GM12878 (cell line): ENCODE results near the gene UBL4A.

ENCODE experiments used
- BCL3 ChIP-seq: IDR thresholded peaks from 2 replicates; pipeline ENCODE4 v1.6.1; 2011; ENCODE audit warnings: borderline replicate concordance, low read depth, mild to moderate bottlenecking, moderate library complexity, low read length; ENCODE audit not compliant: insufficient read depth, poor library complexity, severe bottlenecking
- NR2C2 ChIP-seq: IDR thresholded peaks from 2 replicates; pipeline ENCODE4 v1.6.1; 2011; ENCODE audit warnings: borderline replicate concordance, low read depth; ENCODE audit not compliant: control insufficient read depth, insufficient read length
- POLR2A ChIP-seq: IDR thresholded peaks from 2 replicates; pipeline ENCODE4 v1.6.1; 2011; ENCODE audit warnings: low read depth, mild to moderate bottlenecking, low read length
- RAD21 ChIP-seq: IDR thresholded peaks from 2 replicates; pipeline ENCODE4 v1.6.1; 2011; ENCODE audit warnings: mild to moderate bottlenecking, low read depth, low read length, moderate library complexity; ENCODE audit not compliant: insufficient read depth
- REST ChIP-seq: IDR thresholded peaks from 2 replicates; pipeline ENCODE4 v1.6.1; 2012; ENCODE audit warnings: mild to moderate bottlenecking, low read depth, low read length
- SMARCA5 ChIP-seq: fragments of 450-650 bp; IDR thresholded peaks from 2 replicates; pipeline ENCODE4 v1.6.1; 2017; ENCODE audit warnings: mild to moderate bottlenecking
- TAF1 ChIP-seq: IDR thresholded peaks from 2 replicates; pipeline ENCODE4 v1.6.1; 2011; ENCODE audit warnings: mild to moderate bottlenecking, low read depth, low read length, borderline replicate concordance
- ZZZ3 ChIP-seq: IDR thresholded peaks from 2 replicates; pipeline ENCODE4 v1.6.1; 2011; ENCODE audit warnings: low read depth; ENCODE audit not compliant: control insufficient read depth, insufficient read length

GRCh38 chrX:154535892-154536291 lies 49.5 kb upstream of the UBL4A start:
- TF ChIP-seq RAD21: no peak
- TF ChIP-seq BCL3: no peak
- TF ChIP-seq TAF1: no peak
- TF ChIP-seq POLR2A: no peak
- no peak for TF ChIP-seq NR2C2
- no peak for TF ChIP-seq SMARCA5
- no peak for TF ChIP-seq REST
- TF ChIP-seq ZZZ3: no peak
